ENCODE measurements around the gene KRT74. TPM values are rescaled to one million over a fixed set of nuclear protein-coding genes. Genes with fewer than 3 reads are reported as not detected.

KRT74 gene
- total and polyA plus RNA-seq, 4 experiments from 2014 or later, result not detected

- H3K36me3 Mint-ChIP-seq, result no peaks in the 10 kb centered on the region
- H3K27ac ChIP-seq (ENCODE audit: low read depth, low read length), result no peak overlapping the region
- peaks cover 43% of the 10 kb centered on the region for H3K4me1 ChIP-seq (ENCODE audit: insufficient read depth, low read length)
- peak overlapping the region in 4 of 7 donors; percentile 57 to 91 (median 76) for H3K27ac Mint-ChIP-seq
- peak overlapping the region in 4 of 8 donors; percentile 4 to 39 (median 31) for H3K4me3 Mint-ChIP-seq
- H3K27me3 Mint-ChIP-seq, result peaks cover 4 to 6% of the 10 kb centered on the region in 2 donors
- ChIA-PET POLR2A (ENCODE audit: partially characterized antibody) (interaction anchor here (1.2 to 1.6 kb wide), 2 partner anchors 19 to 40 kb away, joined by 3 to 6 read pairs; no protein-coding TSS in a partner anchor), CTCF (ENCODE audit: partially characterized antibody) (interaction anchor here (0.9 kb wide), 1 partner anchor 19 kb away, joined by 4 read pairs; no protein-coding TSS in a partner anchor)
- H3K4me3 ChIP-seq (ENCODE audit: low read length in 2 of 2), result no peak overlapping the region
- intact Hi-C loops (cut with micrococcal nuclease), result no loop called here
- H3K9me3 Mint-ChIP-seq, result no peaks in the 10 kb centered on the region
- no peaks in the 10 kb centered on the region for H3K9me3 ChIP-seq (ENCODE audit: control insufficient read depth in 1 of 2, low read length in 2 of 2)
- DNase-seq, result no peak
- H3K27me3 ChIP-seq (ENCODE audit: insufficient read depth, low read length), result no peaks in the 10 kb centered on the region
- H3K36me3 ChIP-seq (ENCODE audit: insufficient read depth, low read length), result no peaks in the 10 kb centered on the region
- peaks cover 13 to 72% (median 46%) of the 10 kb centered on the region in 4 donors for H3K4me1 Mint-ChIP-seq
Observed at GRCh38 chr12:52604859-52605258, 31.2 kb upstream of the KRT74 start.

GRCh38 chr12:52603314-52603713 is 29.7 kb upstream of the KRT74 start:
- intact Hi-C loops (cut with micrococcal nuclease), result no loop called here
- peaks cover 27% of the 10 kb centered on the region for H3K4me1 ChIP-seq (ENCODE audit: insufficient read depth, low read length)
- H3K4me3 ChIP-seq (ENCODE audit: low read length in 2 of 2), result no peak overlapping the region
- peak in 2 of 5 donors; percentile 29 to 35 for DNase-seq
- H3K27ac ChIP-seq (ENCODE audit: low read depth, low read length), result no peak overlapping the region
- peak overlapping the region in 1 of 8 donors; percentile 55 for H3K4me3 Mint-ChIP-seq
- peaks cover 11 to 56% (median 34%) of the 10 kb centered on the region in 4 donors for H3K4me1 Mint-ChIP-seq
- ChIA-PET POLR2A (ENCODE audit: partially characterized antibody) (no interaction called here), CTCF (ENCODE audit: partially characterized antibody) (no interaction called here)
- H3K9me3 Mint-ChIP-seq, result no peaks in the 10 kb centered on the region
- peaks cover 13 to 15% of the 10 kb centered on the region in 2 donors for H3K27me3 Mint-ChIP-seq
- H3K27me3 ChIP-seq (ENCODE audit: insufficient read depth, low read length), result no peaks in the 10 kb centered on the region
- H3K27ac Mint-ChIP-seq, result peak overlapping the region in 6 of 7 donors; percentile 13 to 51 (median 32)
- H3K36me3 Mint-ChIP-seq, result no peaks in the 10 kb centered on the region
- no peaks in the 10 kb centered on the region for H3K9me3 ChIP-seq (ENCODE audit: control insufficient read depth in 1 of 2, low read length in 2 of 2)
- H3K36me3 ChIP-seq (ENCODE audit: insufficient read depth, low read length), result no peaks in the 10 kb centered on the region

GRCh38 chr12:52602552-52602951 is 28.9 kb upstream of the KRT74 start:
- DNase-seq, result no peak
- ChIA-PET CTCF (ENCODE audit: partially characterized antibody) (no interaction called here), POLR2A (ENCODE audit: partially characterized antibody) (interaction anchor here (1.4 kb wide), 1 partner anchor 14 kb away, joined by 3 read pairs; no protein-coding TSS in a partner anchor)
- peaks cover 14 to 17% of the 10 kb centered on the region in 2 donors for H3K27me3 Mint-ChIP-seq
- H3K27me3 ChIP-seq (ENCODE audit: insufficient read depth, low read length), result no peaks in the 10 kb centered on the region
- no peaks in the 10 kb centered on the region for H3K9me3 Mint-ChIP-seq
- H3K9me3 ChIP-seq (ENCODE audit: control insufficient read depth in 1 of 2, low read length in 2 of 2), result no peaks in the 10 kb centered on the region
- H3K4me3 Mint-ChIP-seq, result no peak overlapping the region
- H3K36me3 ChIP-seq (ENCODE audit: insufficient read depth, low read length), result no peaks in the 10 kb centered on the region
- no peaks in the 10 kb centered on the region for H3K36me3 Mint-ChIP-seq
- H3K4me1 ChIP-seq (ENCODE audit: insufficient read depth, low read length), result peaks cover 21% of the 10 kb centered on the region
- H3K27ac ChIP-seq (ENCODE audit: low read depth, low read length), result no peak overlapping the region
- peak overlapping the region in 3 of 7 donors; percentile 56 to 78 (median 67) for H3K27ac Mint-ChIP-seq
- H3K4me3 ChIP-seq (ENCODE audit: low read length in 2 of 2), result no peak overlapping the region
- intact Hi-C loops (cut with micrococcal nuclease), result no loop called here
- H3K4me1 Mint-ChIP-seq, result peaks cover 9 to 49% (median 28%) of the 10 kb centered on the region in 4 donors

- intact Hi-C loops (cut with micrococcal nuclease), result no loop called here
- peak overlapping the region in 1 of 7 donors; percentile 19 for H3K27ac Mint-ChIP-seq
- no peak overlapping the region for H3K4me3 Mint-ChIP-seq
- ChIA-PET POLR2A (ENCODE audit: partially characterized antibody) (interaction anchor here (1.4 kb wide), 1 partner anchor 14 kb away, joined by 3 read pairs; no protein-coding TSS in a partner anchor), CTCF (ENCODE audit: partially characterized antibody) (no interaction called here)
- no peak overlapping the region for H3K4me3 ChIP-seq (ENCODE audit: low read length in 2 of 2)
- no peaks in the 10 kb centered on the region for H3K9me3 Mint-ChIP-seq
- no peaks in the 10 kb centered on the region for H3K36me3 Mint-ChIP-seq
- H3K27ac ChIP-seq (ENCODE audit: low read depth, low read length), result no peak overlapping the region
- no peaks in the 10 kb centered on the region for H3K9me3 ChIP-seq (ENCODE audit: control insufficient read depth in 1 of 2, low read length in 2 of 2)
- no peaks in the 10 kb centered on the region for H3K27me3 ChIP-seq (ENCODE audit: insufficient read depth, low read length)
- H3K27me3 Mint-ChIP-seq, result peaks cover 16 to 17% of the 10 kb centered on the region in 2 donors
- H3K36me3 ChIP-seq (ENCODE audit: insufficient read depth, low read length), result no peaks in the 10 kb centered on the region
- no peak for DNase-seq
- peaks cover 13% of the 10 kb centered on the region for H3K4me1 ChIP-seq (ENCODE audit: insufficient read depth, low read length)
- H3K4me1 Mint-ChIP-seq, result peaks cover 9 to 40% (median 23%) of the 10 kb centered on the region in 4 donors
Observed at GRCh38 chr12:52601671-52602070, 28.0 kb upstream of the KRT74 start.

GRCh38 chr12:52600941-52601481 is 27.4 kb upstream of the KRT74 start, which contains the start of gene KRT72:
Gene KRT72, minus strand, starts transcription at chr12:52601463. Its CDS starts 11 bp downstream, at chr12:52601452.
- Histone ChIP-seq H3K27me3 (ENCODE audit: insufficient read depth, low read length) (no peaks in the 10 kb centered on the region), H3K4me3 (ENCODE audit: low read length in 2 of 2) (no peak within 1 kb of the TSS), H3K9me3 (ENCODE audit: control insufficient read depth in 1 of 2, low read length in 2 of 2) (no peaks in the 10 kb centered on the region), H3K4me1 (ENCODE audit: insufficient read depth, low read length) (peaks cover 13% of the 10 kb centered on the region), H3K27ac (ENCODE audit: low read depth, low read length) (no peak within 1 kb of the TSS), H3K36me3 (ENCODE audit: insufficient read depth, low read length) (no peaks in the 10 kb centered on the region)
- peaks cover 15 to 17% of the 10 kb centered on the region in 2 donors for H3K27me3 Mint-ChIP-seq
- H3K27ac Mint-ChIP-seq, result peak within 1 kb of the TSS in 1 of 7 donors; percentile 19
- CTCF ChIA-PET (ENCODE audit: partially characterized antibody), result no interaction called here
- H3K4me3 Mint-ChIP-seq, result no peak within 1 kb of the TSS
- no peaks in the 10 kb centered on the region for H3K36me3 Mint-ChIP-seq
- H3K4me1 Mint-ChIP-seq, result peaks cover 9 to 36% (median 22%) of the 10 kb centered on the region in 4 donors
- POLR2A ChIA-PET (ENCODE audit: partially characterized antibody), result interaction anchor here (1.4 kb wide), 1 partner anchor 13 kb away, joined by 3 read pairs; no protein-coding TSS in a partner anchor
- intact Hi-C loops (cut with micrococcal nuclease), result no loop called here
- no peak for DNase-seq
- H3K9me3 Mint-ChIP-seq, result no peaks in the 10 kb centered on the region

- Histone ChIP-seq H3K36me3 (ENCODE audit: insufficient read depth, low read length) (no peaks in the 10 kb centered on the region), H3K27me3 (ENCODE audit: insufficient read depth, low read length) (no peaks in the 10 kb centered on the region), H3K27ac (ENCODE audit: low read depth, low read length) (no peak overlapping the region), H3K9me3 (ENCODE audit: control insufficient read depth in 1 of 2, low read length in 2 of 2) (no peaks in the 10 kb centered on the region), H3K4me1 (ENCODE audit: insufficient read depth, low read length) (peaks cover 13% of the 10 kb centered on the region), H3K4me3 (ENCODE audit: low read length in 2 of 2) (no peak overlapping the region)
- DNase-seq, result no peak
- ChIA-PET CTCF (ENCODE audit: partially characterized antibody) (no interaction called here), POLR2A (ENCODE audit: partially characterized antibody) (no interaction called here)
- intact Hi-C loops (cut with micrococcal nuclease), result no loop called here
- Mint-ChIP-seq H3K27me3 (peaks cover 15 to 16% of the 10 kb centered on the region in 2 donors), H3K4me1 (peaks cover 6 to 31% (median 17%) of the 10 kb centered on the region in 4 donors), H3K9me3 (no peaks in the 10 kb centered on the region), H3K36me3 (no peaks in the 10 kb centered on the region), H3K27ac (no peak overlapping the region), H3K4me3 (no peak overlapping the region)
Observed at GRCh38 chr12:52600475-52600874, 26.8 kb upstream of the KRT74 start.

- H3K27ac Mint-ChIP-seq, result no peak overlapping the region
- Histone ChIP-seq H3K27me3 (ENCODE audit: insufficient read depth, low read length) (no peaks in the 10 kb centered on the region), H3K27ac (ENCODE audit: low read depth, low read length) (no peak overlapping the region), H3K4me1 (ENCODE audit: insufficient read depth, low read length) (peaks cover 12% of the 10 kb centered on the region), H3K9me3 (ENCODE audit: control insufficient read depth in 1 of 2, low read length in 2 of 2) (no peaks in the 10 kb centered on the region), H3K36me3 (ENCODE audit: insufficient read depth, low read length) (no peaks in the 10 kb centered on the region), H3K4me3 (ENCODE audit: low read length in 2 of 2) (no peak overlapping the region)
- peaks cover 4 to 27% (median 14%) of the 10 kb centered on the region in 4 donors for H3K4me1 Mint-ChIP-seq
- H3K36me3 Mint-ChIP-seq, result no peaks in the 10 kb centered on the region
- H3K4me3 Mint-ChIP-seq, result no peak overlapping the region
- POLR2A ChIA-PET (ENCODE audit: partially characterized antibody), result no interaction called here
- intact Hi-C loops (cut with micrococcal nuclease), result no loop called here
- no peak for DNase-seq
- H3K27me3 Mint-ChIP-seq, result peaks cover 15 to 16% of the 10 kb centered on the region in 2 donors
- H3K9me3 Mint-ChIP-seq, result no peaks in the 10 kb centered on the region
- CTCF ChIA-PET (ENCODE audit: partially characterized antibody), result no interaction called here
Observed at GRCh38 chr12:52600071-52600470, 26.4 kb upstream of the KRT74 start.

All from CD4-positive, alpha-beta memory T cell (primary cell).